ENCODE measurements around the gene SAMHD1.

SAMHD1 gene

DNA sequence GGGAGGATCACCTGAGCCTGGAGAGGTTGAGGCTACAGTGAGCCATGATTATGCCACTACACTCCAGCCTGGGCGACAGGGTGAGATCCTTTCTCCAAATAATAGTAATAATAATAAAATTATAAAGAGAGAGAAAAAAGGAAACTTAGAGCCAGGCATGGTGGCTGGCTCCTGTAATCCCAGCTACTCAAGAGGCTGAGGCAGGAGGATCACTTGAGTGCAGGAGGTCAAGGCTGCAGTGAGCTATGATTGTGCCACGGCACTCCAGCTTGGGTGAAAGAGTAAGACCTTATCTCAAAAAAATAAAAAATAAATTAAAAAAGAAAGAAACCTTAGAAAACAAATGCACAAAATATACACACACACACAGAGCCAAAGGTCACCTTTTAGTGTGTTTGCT is 5.2 kb upstream of the SAMHD1 start:
- H3K4me2 ChIP-seq (ENCODE audit: low read length), result no peak overlapping the region
- no peak overlapping the region for H2BK120ac ChIP-seq (ENCODE audit: insufficient read depth, low read length, poor library complexity)
- H3K4ac ChIP-seq (ENCODE audit: low read depth, low read length), result no peak overlapping the region
- no peak overlapping the region for H3K23ac ChIP-seq (ENCODE audit: low read length)
- WGBS (ENCODE audit: extremely low coverage, insufficient coverage, insufficient read length), result no CpG with 5 or more reads among the region's 2 CpGs
- H4K91ac ChIP-seq (ENCODE audit: low read depth, low read length), result no peak overlapping the region
- H2BK5ac ChIP-seq (ENCODE audit: low read depth, low read length, poor library complexity), result no peak overlapping the region
- no peak overlapping the region for H3K18ac ChIP-seq (ENCODE audit: low read length)
- no peaks in the 10 kb centered on the region for H3K27me3 ChIP-seq (ENCODE audit: insufficient read depth, low read length)
- no peak overlapping the region for H2AFZ ChIP-seq (ENCODE audit: insufficient read depth, low read length, poor library complexity)
- H3K79me2 ChIP-seq (ENCODE audit: control insufficient read depth, insufficient read depth, low read length, poor library complexity), result no peaks in the 10 kb centered on the region
- H3K79me1 ChIP-seq (ENCODE audit: low read length), result no peaks in the 10 kb centered on the region
- peaks cover 0 to 2% of the 10 kb centered on the region in 2 experiments for H3K4me1 ChIP-seq (ENCODE audit: control insufficient read depth in 1 of 2, insufficient read depth in 2 of 2, low read length in 2 of 2)
- no peak overlapping the region for H4K12ac ChIP-seq (ENCODE audit: low read depth, low read length)
- no peak for DNase-seq
- no peak overlapping the region for H3K27ac ChIP-seq (ENCODE audit: low read depth, low read length)
- H3K36me3 ChIP-seq (ENCODE audit: control insufficient read depth in 1 of 2, insufficient read depth in 2 of 2, low read length in 2 of 2), result no peaks in the 10 kb centered on the region
- H3K4me3 ChIP-seq (ENCODE audit: low read depth, low read length), result no peak overlapping the region
- H4K8ac ChIP-seq (ENCODE audit: low read depth, low read length), result no peak overlapping the region
- no peak overlapping the region for H3K9ac ChIP-seq (ENCODE audit: low read length)
- H3K14ac ChIP-seq (ENCODE audit: low read length), result no peak overlapping the region
- no peak overlapping the region for H2BK12ac ChIP-seq (ENCODE audit: low read length)
- no peak overlapping the region for H2AK5ac ChIP-seq (ENCODE audit: low read length)
- no peaks in the 10 kb centered on the region for H3K9me3 ChIP-seq (ENCODE audit: insufficient read depth, low read depth, low read length)

DNA sequence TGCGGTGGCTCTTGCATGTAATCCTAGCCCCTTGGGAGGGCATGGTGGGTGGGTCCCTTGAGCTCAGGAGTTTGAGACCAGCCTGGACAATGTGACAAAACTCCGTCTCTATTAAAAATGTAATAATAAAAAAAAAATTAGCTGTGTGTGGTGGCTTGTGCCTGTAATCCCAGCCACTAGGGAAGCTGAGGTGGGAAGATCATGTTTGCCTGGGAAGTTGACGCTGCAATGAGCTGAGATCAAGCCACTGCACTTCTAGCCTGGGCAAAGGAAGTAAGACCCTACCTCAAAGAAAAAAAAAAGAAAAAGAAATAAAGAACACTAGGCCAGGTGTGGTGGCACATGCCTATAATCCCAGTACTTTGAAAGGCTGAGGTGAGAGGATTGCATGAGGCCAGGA is 4.5 kb upstream of the SAMHD1 start:
- Histone ChIP-seq H3K9me3 (ENCODE audit: insufficient read depth, low read depth, low read length) (no peaks in the 10 kb centered on the region), H3K14ac (ENCODE audit: low read length) (no peak overlapping the region), H2AFZ (ENCODE audit: insufficient read depth, low read length, poor library complexity) (no peak overlapping the region), H3K79me2 (ENCODE audit: control insufficient read depth, insufficient read depth, low read length, poor library complexity) (no peaks in the 10 kb centered on the region), H2BK120ac (ENCODE audit: insufficient read depth, low read length, poor library complexity) (no peak overlapping the region), H3K27me3 (ENCODE audit: insufficient read depth, low read length) (peaks cover under 1% of the 10 kb centered on the region), H3K79me1 (ENCODE audit: low read length) (no peaks in the 10 kb centered on the region), H3K4ac (ENCODE audit: low read depth, low read length) (no peak overlapping the region), H4K8ac (ENCODE audit: low read depth, low read length) (no peak overlapping the region), H3K4me2 (ENCODE audit: low read length) (no peak overlapping the region), H3K9ac (ENCODE audit: low read length) (no peak overlapping the region), H3K36me3 (ENCODE audit: control insufficient read depth in 1 of 2, insufficient read depth in 2 of 2, low read length in 2 of 2) (no peaks in the 10 kb centered on the region), H2BK5ac (ENCODE audit: low read depth, low read length, poor library complexity) (no peak overlapping the region), H3K4me1 (ENCODE audit: control insufficient read depth in 1 of 2, insufficient read depth in 2 of 2, low read length in 2 of 2) (peaks cover 0 to 4% of the 10 kb centered on the region in 2 experiments), H3K4me3 (ENCODE audit: low read depth, low read length) (no peak overlapping the region), H3K23ac (ENCODE audit: low read length) (no peak overlapping the region), H3K27ac (ENCODE audit: low read depth, low read length) (no peak overlapping the region), H2BK12ac (ENCODE audit: low read length) (no peak overlapping the region), H4K12ac (ENCODE audit: low read depth, low read length) (no peak overlapping the region), H2AK5ac (ENCODE audit: low read length) (no peak overlapping the region), H3K18ac (ENCODE audit: low read length) (no peak overlapping the region), H4K91ac (ENCODE audit: low read depth, low read length) (no peak overlapping the region)
- no peak for DNase-seq
- WGBS (ENCODE audit: extremely low coverage, insufficient coverage, insufficient read length), result no CpG with 5 or more reads among the region's 3 CpGs

DNA sequence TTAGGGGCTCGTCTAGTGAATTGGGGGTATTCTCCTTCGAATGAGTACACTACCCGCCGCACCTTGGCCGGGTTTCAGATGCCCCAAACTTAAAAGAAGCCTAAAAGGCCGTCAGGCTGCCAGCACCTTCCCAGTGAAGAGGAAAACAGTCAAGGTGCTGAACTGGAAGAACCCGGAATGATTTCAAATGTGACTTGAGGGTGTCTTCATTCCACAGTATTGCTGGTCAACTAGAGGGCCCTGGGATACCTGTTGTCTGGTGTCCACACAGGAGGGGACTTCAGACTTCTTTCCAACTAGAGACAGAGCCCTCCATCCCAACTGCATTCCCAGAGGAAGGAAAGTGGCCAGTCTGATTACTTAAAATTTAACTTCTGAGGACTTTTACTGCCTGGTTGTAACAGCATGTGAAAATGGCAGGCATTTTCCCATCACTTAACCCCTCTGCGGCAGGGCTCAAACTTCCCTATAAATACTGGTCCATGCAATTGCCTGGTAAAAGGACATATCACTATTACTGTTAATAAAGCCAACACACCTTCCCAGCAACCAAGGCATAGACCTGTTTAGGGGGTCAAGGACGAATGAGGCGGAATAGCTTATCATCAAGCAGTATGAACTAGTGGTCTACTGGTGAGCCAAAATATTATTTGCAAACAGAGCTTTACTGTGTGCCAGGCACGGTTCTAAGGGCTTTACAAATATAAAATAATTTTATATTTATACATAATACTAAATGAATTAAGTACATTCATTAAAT is 651 bp upstream of the SAMHD1 start:
- Histone ChIP-seq H3K4me2 (ENCODE audit: low read length) (peak overlapping the region; percentile 100), H3K27ac (ENCODE audit: low read depth, low read length) (no peak overlapping the region), H3K14ac (ENCODE audit: low read length) (no peak overlapping the region), H2AFZ (ENCODE audit: insufficient read depth, low read length, poor library complexity) (peak overlapping the region; percentile 83), H3K27me3 (ENCODE audit: insufficient read depth, low read length) (peaks cover 10% of the 10 kb centered on the region), H2BK120ac (ENCODE audit: insufficient read depth, low read length, poor library complexity) (no peak overlapping the region), H3K23ac (ENCODE audit: low read length) (no peak overlapping the region), H4K91ac (ENCODE audit: low read depth, low read length) (peak overlapping the region; percentile 22), H3K4ac (ENCODE audit: low read depth, low read length) (no peak overlapping the region), H4K8ac (ENCODE audit: low read depth, low read length) (peak overlapping the region; percentile 85), H4K12ac (ENCODE audit: low read depth, low read length) (no peak overlapping the region), H3K36me3 (ENCODE audit: control insufficient read depth in 1 of 2, insufficient read depth in 2 of 2, low read length in 2 of 2) (no peaks in the 10 kb centered on the region), H3K9me3 (ENCODE audit: insufficient read depth, low read depth, low read length) (no peaks in the 10 kb centered on the region), H2BK5ac (ENCODE audit: low read depth, low read length, poor library complexity) (no peak overlapping the region), H2BK12ac (ENCODE audit: low read length) (no peak overlapping the region), H3K79me2 (ENCODE audit: control insufficient read depth, insufficient read depth, low read length, poor library complexity) (no peaks in the 10 kb centered on the region), H3K18ac (ENCODE audit: low read length) (no peak overlapping the region), H2AK5ac (ENCODE audit: low read length) (no peak overlapping the region), H3K4me3 (ENCODE audit: low read depth, low read length) (peak overlapping the region; percentile 80), H3K9ac (ENCODE audit: low read length) (no peak overlapping the region), H3K4me1 (ENCODE audit: control insufficient read depth in 1 of 2, insufficient read depth in 2 of 2, low read length in 2 of 2) (peaks cover 0 to 10% of the 10 kb centered on the region in 2 experiments), H3K79me1 (ENCODE audit: low read length) (no peaks in the 10 kb centered on the region)
- WGBS (ENCODE audit: extremely low coverage, insufficient coverage, insufficient read length), result no CpG with 5 or more reads among the region's 11 CpGs
- no peak for DNase-seq

- H3K23ac ChIP-seq (ENCODE audit: low read length), result no peak overlapping the region
- no peaks in the 10 kb centered on the region for H3K9me3 ChIP-seq (ENCODE audit: insufficient read depth, low read depth, low read length)
- WGBS (ENCODE audit: extremely low coverage, insufficient coverage, insufficient read length), result no CpG with 5 or more reads among the region's 24 CpGs
- H2BK120ac ChIP-seq (ENCODE audit: insufficient read depth, low read length, poor library complexity), result no peak overlapping the region
- H3K27me3 ChIP-seq (ENCODE audit: insufficient read depth, low read length), result peaks cover 10% of the 10 kb centered on the region
- no peak overlapping the region for H3K14ac ChIP-seq (ENCODE audit: low read length)
- DNase-seq, result peak in 1 of 2 donors; percentile 44
- peaks cover 0 to 10% of the 10 kb centered on the region in 2 experiments for H3K4me1 ChIP-seq (ENCODE audit: control insufficient read depth in 1 of 2, insufficient read depth in 2 of 2, low read length in 2 of 2)
- peak overlapping the region; percentile 65 for H4K8ac ChIP-seq (ENCODE audit: low read depth, low read length)
- H3K79me1 ChIP-seq (ENCODE audit: low read length), result no peaks in the 10 kb centered on the region
- no peak overlapping the region for H2BK5ac ChIP-seq (ENCODE audit: low read depth, low read length, poor library complexity)
- peak overlapping the region; percentile 89 for H2AFZ ChIP-seq (ENCODE audit: insufficient read depth, low read length, poor library complexity)
- H3K27ac ChIP-seq (ENCODE audit: low read depth, low read length), result no peak overlapping the region
- no peak overlapping the region for H3K4ac ChIP-seq (ENCODE audit: low read depth, low read length)
- H4K91ac ChIP-seq (ENCODE audit: low read depth, low read length), result no peak overlapping the region
- H2BK12ac ChIP-seq (ENCODE audit: low read length), result no peak overlapping the region
- no peak overlapping the region for H2AK5ac ChIP-seq (ENCODE audit: low read length)
- no peaks in the 10 kb centered on the region for H3K79me2 ChIP-seq (ENCODE audit: control insufficient read depth, insufficient read depth, low read length, poor library complexity)
- no peak overlapping the region for H3K9ac ChIP-seq (ENCODE audit: low read length)
- no peak overlapping the region for H4K12ac ChIP-seq (ENCODE audit: low read depth, low read length)
- peak overlapping the region; percentile 100 for H3K4me2 ChIP-seq (ENCODE audit: low read length)
- no peak overlapping the region for H3K18ac ChIP-seq (ENCODE audit: low read length)
- no peaks in the 10 kb centered on the region for H3K36me3 ChIP-seq (ENCODE audit: control insufficient read depth in 1 of 2, insufficient read depth in 2 of 2, low read length in 2 of 2)
- H3K4me3 ChIP-seq (ENCODE audit: low read depth, low read length), result peak overlapping the region; percentile 80
Measured at GRCh38 chr20:36950414-36951197, 902 bp downstream of the SAMHD1 start.
